Central memory CD8-positive, alpha-beta T cell (primary cell): ENCODE results near the gene USP48.
"Not testable (repeated sequence)": the region's sequence is repeated elsewhere in the genome, so short reads cannot be mapped to it uniquely, and the experiment has no call there.

Source experiments
- ATAC-seq: fragments of 150-1000 bp; cut with Tn5 transposase; replicated peaks from 2 replicates; pipeline ENCODE4 v1.10.0; 2022; ENCODE audit warnings: mild to moderate bottlenecking, moderate FRiP score, moderate number of reproducible peaks; ENCODE audit not compliant: poor library complexity, severe bottlenecking; ENCODE audit errors: extremely low read depth
- DNase-seq, 2 donors: peaks; one replicate each; pipeline ENCODE4 v3.0.0; 2021; ENCODE audit warnings: low spot score in 2 of 2
- H3K27ac Mint-ChIP-seq: one replicate; pipeline ENCODE4 v1.8.0; 2022; ENCODE audit warnings: low read depth, mild to moderate bottlenecking, moderate library complexity, mixed read lengths
- H3K27me3 Mint-ChIP-seq: one replicate; pipeline ENCODE4 v1.8.0; 2022; ENCODE audit warnings: mixed read lengths
- H3K36me3 Mint-ChIP-seq: one replicate; pipeline ENCODE4 v1.8.0; 2022; ENCODE audit warnings: mild to moderate bottlenecking, moderate library complexity, mixed read lengths; ENCODE audit not compliant: insufficient read depth
- H3K4me1 Mint-ChIP-seq: one replicate; pipeline ENCODE4 v1.8.0; 2022; ENCODE audit warnings: mixed read lengths
- H3K4me3 Mint-ChIP-seq: one replicate; pipeline ENCODE4 v1.8.0; 2022; ENCODE audit warnings: mild to moderate bottlenecking, moderate library complexity, mixed read lengths
- H3K9me3 Mint-ChIP-seq: one replicate; pipeline ENCODE4 v1.8.0; 2022; ENCODE audit warnings: mixed read lengths

Gene USP48

GRCh38 chr1:21782868-21783678 is at the start of gene USP48:
Gene USP48 (minus strand): TSS chr1:21783149. CDS start chr1:21782957, 192 bp downstream.
- H3K27ac Mint-ChIP-seq = peak within 1 kb of the TSS; percentile 100
- H3K9me3 Mint-ChIP-seq = no peaks in the 10 kb centered on the region
- ATAC-seq = peak; percentile 90
- H3K36me3 Mint-ChIP-seq = peaks cover 19% of the 10 kb centered on the region
- peak; percentile 90 to 95 for DNase-seq
- no peaks in the 10 kb centered on the region for H3K27me3 Mint-ChIP-seq
- H3K4me3 Mint-ChIP-seq = peak within 1 kb of the TSS; percentile 99
- peaks cover 28% of the 10 kb centered on the region for H3K4me1 Mint-ChIP-seq

DNA sequence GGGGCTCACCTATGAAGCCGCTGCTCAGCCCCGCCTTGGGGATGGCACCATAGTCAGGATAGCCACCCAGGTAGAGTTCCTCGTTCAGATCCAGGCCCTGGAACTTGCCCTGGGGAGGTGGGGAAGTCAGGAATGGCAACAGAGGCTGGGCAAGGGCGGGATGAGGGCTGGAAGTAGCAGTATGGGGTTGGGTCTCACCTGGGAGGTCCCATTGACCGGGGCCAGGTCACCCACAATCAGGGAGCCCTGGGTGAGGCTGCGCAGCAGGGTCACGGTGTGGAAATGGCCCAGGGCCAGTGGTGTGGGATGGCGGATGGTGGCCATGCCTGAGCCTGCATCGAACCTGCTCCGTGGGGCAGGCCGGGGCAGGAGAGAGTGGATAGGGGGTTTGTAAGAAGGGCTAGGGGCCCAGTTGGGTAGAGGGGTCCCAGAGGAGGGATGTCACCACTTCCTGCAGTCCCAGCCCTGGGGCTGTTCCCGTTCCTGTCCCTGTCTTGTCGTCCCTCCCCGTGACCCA is 48.6 kb upstream of the USP48 start:
- peaks cover 3% of the 10 kb centered on the region for H3K36me3 Mint-ChIP-seq
- no peak overlapping the region for H3K4me3 Mint-ChIP-seq
- no peak overlapping the region for H3K27ac Mint-ChIP-seq
- H3K4me1 Mint-ChIP-seq = no peaks in the 10 kb centered on the region
- ATAC-seq (no peak), DNase-seq (no peak)
- H3K27me3 Mint-ChIP-seq = peaks cover 16% of the 10 kb centered on the region
- H3K9me3 Mint-ChIP-seq = peaks cover 19% of the 10 kb centered on the region

GRCh38 chr1:21830792-21831453 is 48.0 kb upstream of the USP48 start:
- DNase-seq (no peak), ATAC-seq (no peak)
- peaks cover 19% of the 10 kb centered on the region for H3K9me3 Mint-ChIP-seq
- H3K27me3 Mint-ChIP-seq = peaks cover 16% of the 10 kb centered on the region
- peaks cover 3% of the 10 kb centered on the region for H3K36me3 Mint-ChIP-seq
- H3K4me1 Mint-ChIP-seq = no peaks in the 10 kb centered on the region
- H3K27ac Mint-ChIP-seq = no peak overlapping the region
- no peak overlapping the region for H3K4me3 Mint-ChIP-seq

DNA sequence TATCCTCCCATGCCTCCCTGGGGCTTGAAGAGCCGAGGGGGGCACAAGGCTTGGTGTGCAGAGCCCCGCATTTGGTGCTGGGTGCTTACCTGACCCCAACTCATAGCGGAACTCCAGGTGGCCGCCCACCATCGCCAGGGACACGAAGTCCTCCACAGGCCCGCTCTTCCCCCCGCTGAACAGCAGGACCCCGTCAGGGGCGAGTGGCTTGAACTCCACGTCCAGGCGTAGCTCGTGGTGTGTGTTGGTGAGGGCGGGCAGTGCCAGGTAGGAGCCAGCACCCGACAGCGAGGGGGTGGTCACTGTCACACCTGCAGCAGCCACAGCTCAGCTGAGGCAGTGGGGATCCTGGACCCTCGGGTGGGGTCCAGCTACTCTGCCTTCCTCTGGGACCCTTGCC is 46.3 kb upstream of the USP48 start:
- Mint-ChIP-seq H3K27ac (no peak overlapping the region), H3K4me3 (no peak overlapping the region), H3K36me3 (peaks cover 2% of the 10 kb centered on the region), H3K27me3 (peaks cover 16% of the 10 kb centered on the region), H3K9me3 (peaks cover 10% of the 10 kb centered on the region), H3K4me1 (no peaks in the 10 kb centered on the region)
- DNase-seq (no peak), ATAC-seq (no peak)

DNA sequence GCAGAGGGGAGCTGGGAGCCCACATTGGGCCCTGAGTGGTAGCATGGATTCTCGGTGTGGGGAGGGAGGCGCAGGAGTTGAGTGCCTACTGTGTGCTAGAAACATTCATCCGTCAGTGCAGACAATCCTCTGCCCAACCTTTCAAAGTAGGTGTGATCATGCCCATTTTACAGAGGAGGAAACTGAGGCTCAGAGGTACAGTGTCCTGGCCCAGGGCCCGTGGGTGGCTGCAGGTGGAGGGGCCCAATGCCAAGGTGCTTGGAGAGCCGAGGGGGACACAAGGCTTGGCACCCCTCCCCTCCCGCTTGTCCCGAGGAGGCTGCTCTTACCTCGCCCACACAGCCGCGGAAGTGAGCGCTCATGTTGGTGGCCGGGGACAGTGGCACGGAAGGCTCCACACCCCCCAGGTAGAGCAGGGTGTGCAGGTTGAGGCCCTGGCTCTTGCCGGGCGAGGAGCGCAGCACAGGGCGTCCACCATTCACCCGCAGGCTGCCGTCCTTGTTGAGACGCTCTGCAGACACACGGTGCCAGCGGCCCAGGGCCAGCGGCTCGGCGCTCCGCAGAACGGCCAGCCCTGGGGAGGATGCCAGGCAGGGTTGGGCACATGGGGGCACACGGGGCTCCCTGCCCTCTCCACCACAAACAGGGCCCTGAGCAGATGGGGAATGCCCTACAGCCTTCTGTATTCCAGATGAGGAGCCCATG is 45.7 kb upstream of the USP48 start:
- Mint-ChIP-seq H3K27me3 (peaks cover 22% of the 10 kb centered on the region), H3K9me3 (peaks cover 5% of the 10 kb centered on the region), H3K27ac (no peak overlapping the region), H3K4me1 (no peaks in the 10 kb centered on the region), H3K4me3 (no peak overlapping the region), H3K36me3 (no peaks in the 10 kb centered on the region)
- ATAC-seq = no peak
- DNase-seq = no peak

DNA sequence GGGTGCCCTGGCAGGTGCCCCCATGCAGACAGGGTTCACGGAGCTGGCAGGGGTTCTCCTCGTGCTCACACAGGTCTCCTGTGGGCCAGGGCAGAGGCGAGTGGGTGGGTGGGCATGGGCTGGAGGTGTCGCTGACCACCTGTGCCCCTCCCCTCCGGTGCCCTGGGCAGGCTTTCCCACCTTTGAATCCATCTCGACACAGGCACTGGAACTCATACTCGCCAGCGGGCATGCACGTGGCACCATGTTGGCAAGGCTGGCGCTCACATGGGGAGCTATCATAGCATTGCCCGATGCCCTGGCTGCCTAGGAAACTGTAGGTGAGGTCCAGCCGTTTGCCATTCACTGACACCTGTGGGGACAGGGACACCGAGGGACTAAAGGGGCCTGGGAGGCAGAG is 45.1 kb upstream of the USP48 start:
- H3K27ac Mint-ChIP-seq = no peak overlapping the region
- ATAC-seq (no peak), DNase-seq (no peak)

DNA sequence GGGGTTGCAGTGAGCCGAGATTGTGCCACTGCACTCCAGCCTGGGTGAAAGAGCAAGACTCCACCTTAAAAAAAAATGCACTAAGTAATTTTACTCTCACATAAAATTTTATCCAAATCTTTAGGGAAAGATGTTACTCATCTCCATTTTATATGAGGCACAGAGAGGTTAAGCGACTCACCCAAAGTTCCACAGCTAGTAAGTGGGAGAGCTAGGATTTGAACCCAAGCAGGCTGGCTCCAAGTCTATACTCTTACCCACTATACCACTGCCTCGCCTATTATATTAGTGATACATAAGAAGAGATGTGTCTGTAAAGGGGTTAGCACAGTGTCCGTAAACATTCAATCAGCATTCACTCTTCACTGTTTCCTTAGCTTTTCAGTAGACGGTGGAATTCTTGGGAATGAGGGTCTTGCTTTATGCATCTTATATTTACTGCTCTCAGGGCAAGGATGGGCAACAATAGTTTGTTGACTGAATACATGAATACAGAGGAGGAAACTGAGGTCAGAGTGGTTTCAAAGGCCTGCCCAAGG is 44.3 kb upstream of the USP48 start:
- no peaks in the 10 kb centered on the region for H3K4me1 Mint-ChIP-seq
- H3K4me3 Mint-ChIP-seq = no peak overlapping the region
- peaks cover 24% of the 10 kb centered on the region for H3K27me3 Mint-ChIP-seq
- H3K36me3 Mint-ChIP-seq = no peaks in the 10 kb centered on the region
- DNase-seq (no peak), ATAC-seq (no peak)
- H3K27ac Mint-ChIP-seq = no peak overlapping the region
- no peaks in the 10 kb centered on the region for H3K9me3 Mint-ChIP-seq

More for the DNA sequence above, 45.1 kb upstream of the USP48 start:
- no peaks in the 10 kb centered on the region for H3K4me1 Mint-ChIP-seq
- H3K4me3 Mint-ChIP-seq = no peak overlapping the region
- no peaks in the 10 kb centered on the region for H3K36me3 Mint-ChIP-seq
- H3K27me3 Mint-ChIP-seq = peaks cover 24% of the 10 kb centered on the region
- peaks cover 5% of the 10 kb centered on the region for H3K9me3 Mint-ChIP-seq

GRCh38 chr1:21826694-21827093 is 43.7 kb upstream of the USP48 start:
- not testable (repeated sequence) for ATAC-seq, H3K27ac Mint-ChIP-seq, H3K9me3 Mint-ChIP-seq, DNase-seq, H3K36me3 Mint-ChIP-seq, H3K4me3 Mint-ChIP-seq, H3K4me1 Mint-ChIP-seq
- H3K27me3 Mint-ChIP-seq = peaks cover 24% of the 10 kb centered on the region

GRCh38 chr1:21825393-21825792 is 42.4 kb upstream of the USP48 start:
- Mint-ChIP-seq H3K9me3 (no peaks in the 10 kb centered on the region), H3K4me3 (no peak overlapping the region), H3K36me3 (no peaks in the 10 kb centered on the region), H3K4me1 (no peaks in the 10 kb centered on the region), H3K27me3 (peaks cover 24% of the 10 kb centered on the region), H3K27ac (no peak overlapping the region)
- no peak for DNase-seq
- no peak for ATAC-seq

DNA sequence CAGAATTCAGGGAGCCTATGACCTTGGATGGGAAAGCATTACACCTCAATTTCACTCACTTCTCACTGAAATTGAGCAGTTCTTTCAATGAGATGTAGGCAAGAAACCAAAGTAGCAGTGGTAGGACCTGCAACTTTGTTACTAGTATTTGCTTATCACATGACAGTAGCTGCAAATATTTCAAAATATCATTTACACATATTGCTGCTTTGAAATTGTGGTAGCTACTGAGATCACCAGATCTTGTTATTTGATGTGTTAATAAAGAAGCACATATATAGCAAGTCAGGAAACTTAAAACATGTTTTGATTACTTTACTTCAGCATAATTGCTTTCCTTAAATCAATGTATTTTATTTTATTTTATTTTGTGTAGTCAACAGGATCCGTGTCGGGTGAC is 42.0 kb upstream of the USP48 start:
- ATAC-seq = no peak
- no peaks in the 10 kb centered on the region for H3K4me1 Mint-ChIP-seq

DNA sequence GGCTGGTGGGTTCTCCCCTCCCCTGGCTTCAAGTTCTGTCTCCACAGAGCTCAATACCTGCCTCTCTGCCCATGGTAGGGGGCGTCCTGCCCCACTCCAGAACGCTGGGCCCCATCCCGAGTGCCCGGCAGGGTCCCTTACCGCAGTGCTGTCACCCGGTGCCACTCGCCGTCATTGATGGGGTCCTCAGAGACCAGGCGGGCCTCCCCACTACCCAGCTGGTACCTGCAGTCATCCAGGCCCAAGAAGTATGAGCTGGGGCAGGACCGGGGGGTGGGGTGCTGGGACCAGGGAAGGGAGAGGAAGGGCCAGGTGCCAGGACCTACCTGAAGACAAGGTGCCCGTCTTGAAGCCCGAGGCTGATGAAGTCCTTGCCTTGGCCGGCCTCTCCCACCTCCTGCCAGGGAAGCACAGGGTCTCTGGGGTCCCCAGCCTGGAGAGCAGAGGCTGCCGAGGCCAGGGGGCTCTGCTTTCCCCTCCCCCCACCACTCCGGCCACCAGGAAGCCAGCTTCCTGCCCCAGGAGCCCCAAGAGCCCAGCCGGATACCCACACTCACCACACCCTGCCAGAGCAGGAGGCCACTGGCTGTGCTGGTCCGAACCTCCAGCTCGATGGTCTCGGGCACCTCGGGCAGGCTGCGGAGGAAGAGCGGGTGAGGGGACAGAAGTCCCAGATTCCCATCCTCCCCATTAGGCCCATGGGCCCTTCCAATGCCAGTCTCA is 41.2 kb upstream of the USP48 start:
- Mint-ChIP-seq H3K4me3 (no peak overlapping the region), H3K27me3 (peaks cover 24% of the 10 kb centered on the region), H3K9me3 (no peaks in the 10 kb centered on the region), H3K27ac (no peak overlapping the region), H3K36me3 (no peaks in the 10 kb centered on the region), H3K4me1 (no peaks in the 10 kb centered on the region)
- ATAC-seq (no peak), DNase-seq (no peak)

More for the DNA sequence above, 42.0 kb upstream of the USP48 start:
- Mint-ChIP-seq H3K27ac (no peak overlapping the region), H3K36me3 (no peaks in the 10 kb centered on the region), H3K4me3 (no peak overlapping the region), H3K9me3 (no peaks in the 10 kb centered on the region), H3K27me3 (peaks cover 24% of the 10 kb centered on the region)
- no peak for DNase-seq
